Activated naive CD8-positive, alpha-beta T cell (primary cell): ENCODE measurements around the gene PINK1.

Experiments
- H3K27ac Mint-ChIP-seq: one replicate; pipeline ENCODE4 v1.8.0; 2021; ENCODE audit warnings: mixed read lengths
- H3K27me3 Mint-ChIP-seq: one replicate; pipeline ENCODE4 v1.8.0; 2021; ENCODE audit warnings: mixed read lengths
- H3K36me3 Mint-ChIP-seq: one replicate; pipeline ENCODE4 v1.8.0; 2021; ENCODE audit warnings: mixed read lengths
- H3K4me1 Mint-ChIP-seq: one replicate; pipeline ENCODE4 v1.8.0; 2021; ENCODE audit warnings: low read depth, mixed read lengths
- H3K4me3 Mint-ChIP-seq: one replicate; pipeline ENCODE4 v1.8.0; 2021; ENCODE audit warnings: mild to moderate bottlenecking, mixed read lengths
- H3K9me3 Mint-ChIP-seq: one replicate; pipeline ENCODE4 v1.8.0; 2021; ENCODE audit warnings: low read depth, mixed read lengths

The PINK1 gene

GRCh38 chr1:20621012-20621411 is 12.2 kb upstream of the PINK1 start:
- no peaks in the 10 kb centered on the region for H3K9me3 Mint-ChIP-seq
- H3K27me3 Mint-ChIP-seq = peaks cover 4% of the 10 kb centered on the region
- no peak overlapping the region for H3K27ac Mint-ChIP-seq
- H3K4me1 Mint-ChIP-seq = no peaks in the 10 kb centered on the region
- no peaks in the 10 kb centered on the region for H3K36me3 Mint-ChIP-seq
- no peak overlapping the region for H3K4me3 Mint-ChIP-seq

GRCh38 chr1:20624709-20625108 is 8.5 kb upstream of the PINK1 start:
- Mint-ChIP-seq H3K4me1 (no peaks in the 10 kb centered on the region), H3K36me3 (no peaks in the 10 kb centered on the region), H3K27me3 (peaks cover 5% of the 10 kb centered on the region), H3K9me3 (no peaks in the 10 kb centered on the region), H3K4me3 (no peak overlapping the region), H3K27ac (no peak overlapping the region)

- H3K36me3 Mint-ChIP-seq = no peaks in the 10 kb centered on the region
- no peaks in the 10 kb centered on the region for H3K4me1 Mint-ChIP-seq
- no peaks in the 10 kb centered on the region for H3K9me3 Mint-ChIP-seq
- H3K4me3 Mint-ChIP-seq = no peak overlapping the region
- peaks cover 5% of the 10 kb centered on the region for H3K27me3 Mint-ChIP-seq
- H3K27ac Mint-ChIP-seq = no peak overlapping the region
Measured at GRCh38 chr1:20625176-20626097, 7.8 kb upstream of the PINK1 start.

GRCh38 chr1:20626098-20626427 is 7.2 kb upstream of the PINK1 start:
- Mint-ChIP-seq H3K27me3 (peaks cover 5% of the 10 kb centered on the region), H3K27ac (no peak overlapping the region), H3K4me3 (no peak overlapping the region), H3K4me1 (no peaks in the 10 kb centered on the region), H3K36me3 (no peaks in the 10 kb centered on the region), H3K9me3 (no peaks in the 10 kb centered on the region)

GRCh38 chr1:20626524-20626923 is 6.7 kb upstream of the PINK1 start:
- Mint-ChIP-seq H3K4me3 (no peak overlapping the region), H3K4me1 (no peaks in the 10 kb centered on the region), H3K9me3 (no peaks in the 10 kb centered on the region), H3K27ac (no peak overlapping the region), H3K27me3 (peaks cover 5% of the 10 kb centered on the region), H3K36me3 (no peaks in the 10 kb centered on the region)

- Mint-ChIP-seq H3K36me3 (no peaks in the 10 kb centered on the region), H3K27me3 (peaks cover 5% of the 10 kb centered on the region), H3K9me3 (no peaks in the 10 kb centered on the region), H3K4me1 (peaks cover 16% of the 10 kb centered on the region), H3K27ac (no peak overlapping the region), H3K4me3 (no peak overlapping the region)
Measured at GRCh38 chr1:20630729-20631128, 2.5 kb upstream of the PINK1 start.

GRCh38 chr1:20632386-20632785 is 872 bp upstream of the PINK1 start:
- Mint-ChIP-seq H3K27ac (no peak overlapping the region), H3K9me3 (no peaks in the 10 kb centered on the region), H3K27me3 (peaks cover 3% of the 10 kb centered on the region)

GRCh38 chr1:20634065-20634593 is 871 bp downstream of the PINK1 start:
- Mint-ChIP-seq H3K36me3 (no peaks in the 10 kb centered on the region), H3K27me3 (no peaks in the 10 kb centered on the region), H3K27ac (peak overlapping the region; percentile 47), H3K4me3 (peak overlapping the region; percentile 84), H3K4me1 (peaks cover 16% of the 10 kb centered on the region), H3K9me3 (no peaks in the 10 kb centered on the region)

More at GRCh38 chr1:20632386-20632785, 872 bp upstream of the PINK1 start:
- H3K4me1 Mint-ChIP-seq = peaks cover 16% of the 10 kb centered on the region
- no peaks in the 10 kb centered on the region for H3K36me3 Mint-ChIP-seq
- peak overlapping the region; percentile 79 for H3K4me3 Mint-ChIP-seq

- H3K27ac Mint-ChIP-seq = peak overlapping the region; percentile 47
Measured at GRCh38 chr1:20634594-20635084, 1.4 kb downstream of the PINK1 start.

GRCh38 chr1:20636785-20637347 is 3.6 kb downstream of the PINK1 start:
- no peak overlapping the region for H3K4me3 Mint-ChIP-seq
- H3K27ac Mint-ChIP-seq = no peak overlapping the region
- peaks cover 16% of the 10 kb centered on the region for H3K4me1 Mint-ChIP-seq
- no peaks in the 10 kb centered on the region for H3K27me3 Mint-ChIP-seq
- no peaks in the 10 kb centered on the region for H3K9me3 Mint-ChIP-seq
- H3K36me3 Mint-ChIP-seq = peaks cover 3% of the 10 kb centered on the region

More at GRCh38 chr1:20634594-20635084, 1.4 kb downstream of the PINK1 start:
- H3K9me3 Mint-ChIP-seq = no peaks in the 10 kb centered on the region
- peak overlapping the region; percentile 84 for H3K4me3 Mint-ChIP-seq
- H3K4me1 Mint-ChIP-seq = peaks cover 16% of the 10 kb centered on the region
- no peaks in the 10 kb centered on the region for H3K36me3 Mint-ChIP-seq
- H3K27me3 Mint-ChIP-seq = no peaks in the 10 kb centered on the region

GRCh38 chr1:20640183-20640597 is 6.9 kb downstream of the PINK1 start:
- Mint-ChIP-seq H3K4me3 (no peak overlapping the region), H3K36me3 (peaks cover 3% of the 10 kb centered on the region), H3K27ac (no peak overlapping the region), H3K27me3 (no peaks in the 10 kb centered on the region), H3K9me3 (no peaks in the 10 kb centered on the region), H3K4me1 (no peaks in the 10 kb centered on the region)

- Mint-ChIP-seq H3K27ac (no peak overlapping the region), H3K4me3 (no peak overlapping the region), H3K9me3 (no peaks in the 10 kb centered on the region), H3K4me1 (no peaks in the 10 kb centered on the region), H3K36me3 (peaks cover 3% of the 10 kb centered on the region), H3K27me3 (no peaks in the 10 kb centered on the region)
Measured at GRCh38 chr1:20641975-20642374, 8.7 kb downstream of the PINK1 start.

GRCh38 chr1:20643080-20643479 is 9.8 kb downstream of the PINK1 start:
- no peaks in the 10 kb centered on the region for H3K4me1 Mint-ChIP-seq
- H3K36me3 Mint-ChIP-seq = peaks cover 3% of the 10 kb centered on the region
- no peaks in the 10 kb centered on the region for H3K27me3 Mint-ChIP-seq
- H3K27ac Mint-ChIP-seq = peak overlapping the region; percentile 46
- no peaks in the 10 kb centered on the region for H3K9me3 Mint-ChIP-seq
- no peak overlapping the region for H3K4me3 Mint-ChIP-seq

- Mint-ChIP-seq H3K4me1 (no peaks in the 10 kb centered on the region), H3K9me3 (no peaks in the 10 kb centered on the region), H3K27me3 (no peaks in the 10 kb centered on the region), H3K4me3 (no peak overlapping the region), H3K36me3 (peaks cover 3% of the 10 kb centered on the region), H3K27ac (no peak overlapping the region)
Measured at GRCh38 chr1:20644416-20644815, 11.2 kb downstream of the PINK1 start.

GRCh38 chr1:20645414-20645813 is 12.2 kb downstream of the PINK1 start:
- H3K9me3 Mint-ChIP-seq = no peaks in the 10 kb centered on the region
- H3K4me1 Mint-ChIP-seq = no peaks in the 10 kb centered on the region
- no peaks in the 10 kb centered on the region for H3K36me3 Mint-ChIP-seq
- no peak overlapping the region for H3K4me3 Mint-ChIP-seq
- H3K27me3 Mint-ChIP-seq = no peaks in the 10 kb centered on the region
- H3K27ac Mint-ChIP-seq = no peak overlapping the region
